GM06990 (cell line): ENCODE measurements around the gene SKP1.

Experiments used
- DNase-seq: peaks from one replicate; pipeline ENCODE4 v3.0.0-alpha.2; 2011; ENCODE audit not compliant: insufficient read length; ENCODE audit errors: extremely low read depth
- H3K27me3 ChIP-seq: replicated peaks from 2 replicates; pipeline ENCODE4 v1.6.0; 2011; ENCODE audit warnings: low read length; ENCODE audit not compliant: control insufficient read depth, insufficient read depth
- H3K36me3 ChIP-seq: 2 replicates; pipeline ENCODE4 v1.5.1; 2011; ENCODE audit warnings: low read length; ENCODE audit not compliant: control insufficient read depth, insufficient read depth
- H3K4me3 ChIP-seq: replicated peaks from 2 replicates; pipeline ENCODE4 v1.5.1; 2011; ENCODE audit warnings: low read depth, mild to moderate bottlenecking, control low read depth, low read length
- CTCF ChIP-seq: IDR thresholded peaks from 2 replicates; pipeline ENCODE4 v1.5.1; 2011; ENCODE audit warnings: low read length, control low read depth, mild to moderate bottlenecking, inconsistent platforms; ENCODE audit not compliant: insufficient read depth, poor library complexity, severe bottlenecking

Gene SKP1

DNA sequence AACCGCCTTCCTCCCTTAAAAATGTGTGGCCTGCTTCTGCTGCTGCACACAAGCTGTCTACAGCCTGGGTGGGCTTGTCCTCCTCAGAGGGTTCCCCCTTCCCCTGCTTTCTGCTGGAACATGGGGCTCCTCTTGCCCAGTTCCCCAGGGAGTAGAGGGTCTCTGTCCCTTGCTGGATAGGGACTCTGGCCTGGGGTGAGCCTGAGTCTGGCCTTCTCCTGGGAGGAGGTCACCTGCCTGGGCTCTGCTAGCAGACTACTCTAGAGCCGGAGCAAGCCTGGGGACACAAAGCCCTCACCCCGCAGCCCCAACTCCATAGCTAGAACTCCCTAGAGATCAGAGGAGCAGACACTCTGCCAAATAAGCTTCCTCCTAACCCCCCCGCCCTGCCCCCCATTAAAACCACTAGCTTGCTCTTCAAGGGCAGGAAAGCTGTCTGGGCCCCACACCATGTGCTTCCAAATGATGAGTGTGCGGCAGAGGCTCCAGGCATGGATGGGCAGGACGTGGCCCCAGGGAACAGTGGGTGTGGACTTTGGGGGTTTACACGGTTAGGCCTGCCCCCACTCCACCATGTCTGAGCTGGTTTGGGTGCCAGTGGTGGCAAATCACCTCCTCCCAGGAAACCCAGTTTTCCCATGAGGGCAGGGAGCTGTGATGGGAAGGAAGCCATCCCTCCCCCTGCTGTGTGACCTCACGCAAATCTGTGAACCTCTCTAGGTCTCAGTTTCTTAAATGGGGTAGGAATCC, 52.3 kb downstream of the SKP1 start:
- no peak for DNase-seq
- Histone ChIP-seq H3K36me3 (peaks cover 12% of the 10 kb centered on the region), H3K4me3 (no peak overlapping the region), H3K27me3 (no peaks in the 10 kb centered on the region)
- no peak for TF ChIP-seq CTCF

DNA sequence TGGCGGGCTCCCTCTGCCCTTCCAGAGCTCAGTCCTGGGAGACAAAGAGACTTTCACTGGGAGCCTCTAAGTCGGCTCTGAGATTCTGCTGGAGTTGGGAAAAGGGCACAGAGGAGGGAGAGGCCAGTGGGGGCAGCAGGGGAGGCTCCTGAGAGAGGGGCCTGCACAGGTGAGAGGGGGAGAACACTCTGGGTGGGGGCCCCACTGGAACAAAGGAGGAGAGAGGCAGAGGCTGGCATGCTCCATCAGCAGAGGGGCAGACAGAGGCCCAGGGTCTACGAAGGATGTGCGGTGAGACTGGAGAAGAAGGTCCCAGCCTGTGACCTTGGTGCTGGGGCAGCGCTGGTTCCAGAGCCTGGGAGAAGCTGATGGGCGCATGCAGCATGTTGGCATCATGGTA, 53.4 kb downstream of the SKP1 start:
- Histone ChIP-seq H3K36me3 (peaks cover 9% of the 10 kb centered on the region), H3K4me3 (no peak overlapping the region), H3K27me3 (no peaks in the 10 kb centered on the region)
- no peak for TF ChIP-seq CTCF
- no peak for DNase-seq

DNA sequence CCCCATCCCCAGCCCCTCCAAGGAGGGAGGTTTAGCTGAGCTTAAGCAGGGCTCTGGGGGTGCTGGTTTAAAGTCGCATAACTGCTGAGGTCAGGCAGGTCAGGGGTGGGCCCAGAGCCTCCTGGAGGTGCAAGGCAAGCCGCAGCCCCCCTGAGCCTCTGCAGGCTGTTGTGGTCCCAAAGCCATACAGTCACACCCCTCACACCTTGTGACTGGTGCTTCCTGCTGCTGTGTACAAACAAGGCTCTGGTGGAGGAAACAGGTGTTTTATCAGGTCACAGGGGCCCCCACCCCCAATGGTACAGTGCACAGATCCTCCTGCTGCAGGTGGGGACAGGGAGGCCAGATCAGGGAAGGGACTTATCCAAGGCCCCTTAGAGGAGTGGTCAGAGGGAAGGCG, 54.2 kb downstream of the SKP1 start:
- peaks cover 9% of the 10 kb centered on the region for H3K36me3 ChIP-seq
- no peak for TF ChIP-seq CTCF
- no peak for DNase-seq
- H3K4me3 ChIP-seq, result no peak overlapping the region
- H3K27me3 ChIP-seq, result no peaks in the 10 kb centered on the region

- Histone ChIP-seq H3K4me3 (no peak overlapping the region), H3K36me3 (peaks cover 9% of the 10 kb centered on the region), H3K27me3 (no peaks in the 10 kb centered on the region)
- no peak for DNase-seq
- TF ChIP-seq CTCF, result no peak
Observed at GRCh38 chr5:134120386-134121138, 56.2 kb downstream of the SKP1 start.

- H3K36me3 ChIP-seq, result peaks cover 7% of the 10 kb centered on the region
Observed at GRCh38 chr5:134119720-134120119, 57.0 kb downstream of the SKP1 start.

More at GRCh38 chr5:134119720-134120119, 57.0 kb downstream of the SKP1 start:
- no peaks in the 10 kb centered on the region for H3K27me3 ChIP-seq
- DNase-seq, result no peak
- no peak overlapping the region for H3K4me3 ChIP-seq
- TF ChIP-seq CTCF, result no peak
